MG63 (cell line): ENCODE data around the gene ARAP1. TPM values are rescaled to one million over a fixed set of nuclear protein-coding genes. Genes with fewer than 3 reads are reported as not detected.
A peak's percentile ranks its signal among the peaks of the same experiment; 100 is the strongest.

Experiments used
- DNase-seq: peaks from one replicate; pipeline ENCODE4 v3.0.0-alpha.2; 2020
- H3K27me3 ChIP-seq: fragments of 250-450 bp; sonication (Bioruptor Pico); 2 replicates; pipeline ENCODE4 v1.5.1; 2020; ENCODE audit warnings: mild to moderate bottlenecking, moderate library complexity
- H3K36me3 ChIP-seq: fragments of 250-450 bp; sonication (Bioruptor Pico); 2 replicates; pipeline ENCODE4 v1.5.1; 2020; ENCODE audit warnings: mild to moderate bottlenecking, moderate library complexity
- H3K4me3 ChIP-seq: fragments of 250-450 bp; sonication (Bioruptor Pico); 2 replicates; pipeline ENCODE4 v1.5.1; 2020; ENCODE audit warnings: mild to moderate bottlenecking, moderate library complexity
- H3K9me3 ChIP-seq: fragments of 250-450 bp; sonication (Bioruptor Pico); 2 replicates; pipeline ENCODE4 v1.5.1; 2020; ENCODE audit warnings: mild to moderate bottlenecking, moderate library complexity
- total RNA-seq: library from RNA; depleted of rRNA; stranded (reverse); fragments of >200 nt; shearing (Covaris generic); gene quantifications from 2 replicates; pipeline ENCODE4 v1.2.3, GENCODE V29; 2014; ENCODE audit warnings: low replicate concordance

Gene ARAP1
- total RNA-seq, 1 experiment from 2014 or later: 55.6 TPM

DNA sequence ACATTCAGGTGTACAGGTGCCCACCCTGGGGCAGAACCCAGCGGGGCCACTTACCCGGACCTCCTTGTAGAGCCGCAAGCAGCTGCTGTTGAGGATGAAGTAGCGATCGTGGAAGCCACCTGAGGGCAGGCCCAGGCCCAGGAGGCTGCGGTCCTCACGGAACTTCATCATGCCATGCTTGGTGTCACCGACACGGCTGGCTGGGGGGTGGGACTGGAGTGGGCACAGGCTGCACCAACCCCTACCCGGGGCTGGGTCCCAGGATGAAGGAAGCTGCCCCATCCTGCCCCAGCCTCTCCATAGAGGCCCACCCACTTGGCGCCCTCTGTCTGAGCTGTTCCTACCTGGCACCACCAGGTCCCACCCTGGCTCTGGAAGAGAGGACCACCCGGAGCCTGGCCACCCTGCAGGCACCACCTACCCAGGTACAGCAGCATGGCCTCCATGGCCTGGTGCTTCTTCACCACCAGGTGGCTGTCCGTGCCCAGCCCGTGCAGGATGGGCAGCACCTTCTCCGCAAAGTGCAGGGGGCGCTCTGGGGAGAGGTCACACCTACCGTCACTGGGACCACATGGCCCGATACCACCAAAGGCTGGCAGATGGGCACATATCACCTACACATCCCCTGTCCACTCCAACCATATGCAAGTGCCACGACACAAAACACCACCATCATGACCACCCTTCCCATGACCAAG, 58.8 kb downstream of the ARAP1 start:
- no peaks in the 10 kb centered on the region for H3K27me3 ChIP-seq
- no peaks in the 10 kb centered on the region; the same call in none of the 2 replicates for H3K36me3 ChIP-seq
- no peak for DNase-seq
- H3K9me3 ChIP-seq: no peaks in the 10 kb centered on the region
- no peak overlapping the region for H3K4me3 ChIP-seq

DNA sequence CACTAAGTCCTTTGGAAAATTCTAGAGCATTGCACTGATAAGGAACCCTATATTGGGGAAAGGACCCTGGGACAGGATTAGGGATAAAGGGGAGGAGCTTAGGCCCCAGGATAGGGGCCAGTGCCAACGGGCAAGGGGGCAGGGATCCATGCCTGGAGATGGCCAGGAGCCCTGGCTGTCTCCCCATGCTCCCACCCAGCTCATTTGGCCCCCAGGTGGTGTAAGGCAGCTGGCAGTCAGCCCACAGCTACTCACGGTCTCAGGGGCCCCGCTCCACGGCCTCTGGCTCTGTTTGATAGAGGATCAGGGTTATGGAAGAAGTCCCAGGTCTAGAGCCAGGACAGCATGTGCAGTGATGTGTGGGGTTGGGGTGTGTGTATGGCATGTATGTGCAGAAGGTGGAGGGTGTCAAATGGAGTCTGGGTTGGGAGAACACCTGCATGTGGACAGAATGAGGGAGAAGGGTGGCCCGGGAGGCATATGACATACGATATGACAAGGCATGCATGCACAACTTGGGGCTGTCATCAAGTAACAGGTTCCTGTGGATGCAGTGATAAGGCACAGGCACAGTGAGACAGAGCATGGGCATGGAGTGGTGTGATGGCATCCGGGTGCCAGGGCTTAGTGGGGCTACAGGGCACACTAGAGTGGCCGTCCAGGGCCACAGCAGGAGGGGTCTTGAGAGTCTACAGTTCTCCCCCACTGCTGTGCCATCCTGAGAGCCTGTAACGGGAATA, 59.5 kb downstream of the ARAP1 start:
- no peak for DNase-seq
- Histone ChIP-seq H3K27me3 (no peaks in the 10 kb centered on the region), H3K4me3 (no peak overlapping the region), H3K36me3 (no peaks in the 10 kb centered on the region; the same call in none of the 2 replicates), H3K9me3 (no peaks in the 10 kb centered on the region)

DNA sequence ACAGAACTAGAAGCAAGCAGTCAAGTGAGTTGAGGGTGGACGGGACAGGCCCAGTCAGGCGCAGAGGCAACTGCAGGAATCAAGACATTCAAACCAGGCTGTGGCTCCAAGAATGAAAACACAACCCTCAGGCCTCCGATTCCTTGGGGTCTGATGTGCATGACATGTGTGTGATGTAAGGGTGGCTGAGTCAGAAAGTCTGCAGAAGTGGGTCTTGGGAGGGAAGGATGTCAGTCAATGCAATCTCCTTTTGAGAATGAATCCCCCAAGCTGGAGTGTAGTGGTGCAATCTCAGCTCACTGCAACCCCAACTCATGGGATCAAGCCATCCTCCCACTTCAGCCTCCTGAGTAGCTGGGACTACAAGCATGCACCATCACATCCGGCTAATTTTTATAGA, 62.0 kb downstream of the ARAP1 start:
- Histone ChIP-seq H3K4me3 (no peak overlapping the region), H3K9me3 (no peaks in the 10 kb centered on the region), H3K27me3 (no peaks in the 10 kb centered on the region), H3K36me3 (no peaks in the 10 kb centered on the region; the same call in none of the 2 replicates)
- no peak for DNase-seq

DNA sequence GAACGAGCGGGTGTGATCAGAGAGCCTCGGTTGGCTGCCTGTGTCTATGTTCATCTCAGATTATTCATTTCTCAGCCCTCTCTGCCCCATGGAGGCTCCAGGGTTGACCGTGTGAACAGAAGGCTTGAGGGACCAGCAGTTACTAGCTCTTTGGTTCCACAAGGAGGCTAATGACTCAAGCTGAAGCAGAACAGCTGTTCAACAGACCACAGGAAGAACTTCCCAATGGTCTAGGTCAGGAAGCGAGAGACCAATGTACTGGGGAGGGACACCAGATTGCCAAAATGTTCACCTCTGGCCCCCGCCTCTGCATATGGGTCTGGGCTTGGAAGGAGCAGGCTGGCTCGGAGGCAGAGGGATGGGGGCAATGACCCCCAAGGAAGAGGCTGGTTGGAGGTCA, 63.3 kb downstream of the ARAP1 start:
- H3K27me3 ChIP-seq: no peaks in the 10 kb centered on the region
- H3K36me3 ChIP-seq: peaks cover under 1% of the 10 kb centered on the region
- no peaks in the 10 kb centered on the region for H3K9me3 ChIP-seq
- DNase-seq: no peak
- H3K4me3 ChIP-seq: no peak overlapping the region

DNA sequence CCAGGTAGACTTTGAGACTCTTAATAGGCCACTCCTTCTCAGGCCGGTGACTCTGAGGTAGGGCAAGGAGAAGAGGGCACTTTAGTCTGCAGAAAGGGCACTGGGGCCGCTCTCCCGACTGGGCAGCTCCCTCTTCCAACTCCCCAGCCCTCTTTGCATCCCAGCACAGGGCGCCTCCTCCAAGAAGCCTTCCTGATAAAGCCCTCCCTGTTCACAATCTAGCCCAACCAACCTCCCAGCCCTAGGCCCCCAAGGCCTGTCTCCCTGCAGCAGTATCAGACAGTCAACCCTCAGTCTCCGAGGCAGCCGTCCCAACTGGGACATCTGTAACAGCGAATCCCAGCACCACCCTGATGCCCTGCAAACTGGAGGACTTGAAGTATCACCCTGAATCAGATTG, 63.7 kb downstream of the ARAP1 start:
- Histone ChIP-seq H3K9me3 (no peaks in the 10 kb centered on the region), H3K4me3 (no peak overlapping the region), H3K36me3 (peaks cover 5% of the 10 kb centered on the region), H3K27me3 (no peaks in the 10 kb centered on the region)
- DNase-seq: no peak

DNA sequence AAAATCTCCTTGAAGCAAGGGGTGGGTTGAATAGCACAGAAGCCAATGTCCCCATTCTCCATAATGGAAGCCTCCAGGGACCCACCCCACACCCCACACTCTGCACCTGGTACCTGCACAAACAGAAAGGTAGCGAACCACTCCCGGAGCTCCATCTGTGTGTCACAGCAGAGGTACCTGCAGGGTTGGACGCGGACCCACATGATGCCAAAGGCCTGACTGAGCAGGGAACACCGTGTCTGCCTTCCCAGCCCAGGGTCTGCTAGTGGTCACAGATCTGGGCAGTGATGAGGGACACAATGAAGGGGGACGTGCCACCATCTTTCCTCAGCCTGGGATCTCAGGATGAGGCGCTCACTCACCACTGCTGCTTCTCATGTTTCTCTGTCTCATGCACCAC, 64.9 kb downstream of the ARAP1 start:
- Histone ChIP-seq H3K36me3 (peaks cover 5% of the 10 kb centered on the region), H3K9me3 (no peaks in the 10 kb centered on the region), H3K4me3 (no peak overlapping the region), H3K27me3 (no peaks in the 10 kb centered on the region)
- DNase-seq: no peak

DNA sequence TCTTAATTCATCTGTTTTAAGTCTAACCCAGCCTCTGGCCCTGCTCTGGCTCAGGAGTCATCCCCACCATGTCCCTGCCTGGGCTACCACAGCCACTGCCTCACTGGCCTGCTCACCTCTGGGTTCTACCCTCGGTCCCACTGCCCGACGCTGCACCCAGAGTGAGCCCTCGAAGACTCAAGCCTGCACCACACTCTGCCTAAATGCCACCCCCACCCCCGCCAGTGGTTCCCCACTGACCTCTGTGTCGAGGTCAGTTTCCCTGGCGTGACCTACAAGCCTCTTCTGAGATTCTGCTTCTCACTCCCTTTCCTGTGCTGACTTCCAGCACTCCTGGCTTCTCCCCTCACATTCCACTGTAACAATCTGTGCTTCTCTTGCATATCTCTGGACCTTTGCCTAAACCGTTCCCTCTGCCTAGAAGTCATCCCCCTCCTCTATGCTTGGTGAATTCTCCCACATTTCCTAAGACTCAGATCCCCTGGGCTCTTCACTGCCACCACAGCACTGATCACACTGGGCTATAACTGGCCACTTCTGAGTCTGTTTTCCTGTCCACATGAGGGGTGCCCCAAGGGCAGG, 65.5 kb downstream of the ARAP1 start:
- peaks cover 5% of the 10 kb centered on the region for H3K36me3 ChIP-seq
- H3K27me3 ChIP-seq: no peaks in the 10 kb centered on the region
- H3K4me3 ChIP-seq: no peak overlapping the region
- DNase-seq: no peak
- no peaks in the 10 kb centered on the region for H3K9me3 ChIP-seq

DNA sequence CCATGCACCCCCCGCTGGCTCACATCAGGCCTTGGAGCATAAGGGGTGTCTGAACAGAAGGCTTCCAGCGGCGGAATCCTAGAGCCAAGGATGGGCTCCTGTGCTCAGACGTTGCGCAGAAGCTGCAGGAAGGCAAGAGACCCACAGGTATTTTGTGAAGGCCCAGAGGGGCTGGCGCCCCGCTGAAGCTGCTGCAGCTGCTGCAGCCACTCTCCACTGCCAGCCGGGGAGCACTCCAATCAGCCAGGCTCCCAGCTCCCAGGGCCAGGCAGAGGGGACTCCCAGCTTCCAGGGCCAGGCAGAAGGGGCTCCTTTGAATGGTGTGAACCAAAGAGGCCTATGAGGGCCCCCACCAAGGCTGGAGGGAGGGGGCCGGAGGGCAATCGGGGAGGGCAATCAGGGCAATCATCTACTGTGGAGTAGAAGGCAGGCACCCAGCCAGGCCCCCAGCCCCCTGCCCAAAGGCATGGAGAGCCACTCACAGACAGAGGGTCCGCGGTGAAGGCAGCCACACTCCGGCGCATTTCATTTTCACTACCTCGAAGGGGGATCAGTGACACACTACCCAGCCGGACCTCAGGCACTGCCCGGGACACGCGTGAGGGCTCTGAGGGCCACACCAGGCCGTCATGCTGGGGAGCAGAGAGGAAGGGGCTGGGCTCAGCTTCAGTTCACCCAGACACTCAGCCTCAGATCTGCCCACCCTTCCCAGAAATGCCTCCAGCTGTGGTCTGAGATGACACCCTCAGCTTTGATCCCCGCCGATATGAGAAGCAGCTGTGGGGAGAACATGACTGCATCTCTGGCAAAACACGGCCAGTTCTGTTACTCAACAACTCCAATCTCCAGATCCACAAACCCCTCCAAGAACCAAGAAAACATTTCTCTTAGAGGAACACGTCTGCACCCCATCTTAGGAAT, 66.4 kb downstream of the ARAP1 start:
- no peak for DNase-seq
- Histone ChIP-seq H3K9me3 (no peaks in the 10 kb centered on the region), H3K27me3 (no peaks in the 10 kb centered on the region), H3K36me3 (peaks cover 5% of the 10 kb centered on the region), H3K4me3 (no peak overlapping the region)

DNA sequence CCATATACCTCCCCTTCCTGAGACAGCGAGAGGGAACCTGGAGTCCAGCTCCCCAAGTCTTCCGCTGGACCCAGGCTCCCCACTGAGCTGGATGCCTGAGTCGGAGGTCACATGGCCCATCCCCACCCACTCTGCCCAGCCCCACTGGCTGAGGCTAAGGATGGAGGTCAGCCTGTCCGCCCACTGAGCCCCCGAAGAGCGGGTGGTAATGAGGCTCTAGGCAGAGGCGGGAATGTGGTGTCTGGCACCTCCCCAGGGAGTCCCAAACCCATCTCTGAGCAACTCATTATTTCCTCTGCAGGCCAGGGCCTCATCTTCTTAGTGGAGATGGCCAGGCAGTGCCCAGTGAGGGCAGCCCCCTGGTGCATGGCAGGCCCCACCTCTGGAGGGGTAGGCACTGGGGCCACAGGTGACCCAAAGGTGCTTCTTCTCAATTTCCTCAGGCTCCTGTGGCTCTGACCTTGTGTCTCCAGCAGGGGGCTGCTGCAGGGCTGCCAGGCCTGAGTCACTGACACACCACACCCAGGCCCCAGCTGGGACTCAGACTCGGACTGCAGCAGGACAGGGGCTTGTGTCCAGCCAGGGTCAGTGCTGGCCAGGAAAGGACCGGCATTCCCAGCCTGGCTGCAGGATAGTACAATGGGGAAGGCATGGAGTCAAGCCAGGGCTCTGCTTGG, 67.8 kb downstream of the ARAP1 start:
- no peaks in the 10 kb centered on the region for H3K9me3 ChIP-seq
- DNase-seq: peak; percentile 78
- H3K4me3 ChIP-seq: no peak overlapping the region
- H3K27me3 ChIP-seq: no peaks in the 10 kb centered on the region; the same call in 1 of the 2 replicates
- peaks cover 5% of the 10 kb centered on the region for H3K36me3 ChIP-seq

DNA sequence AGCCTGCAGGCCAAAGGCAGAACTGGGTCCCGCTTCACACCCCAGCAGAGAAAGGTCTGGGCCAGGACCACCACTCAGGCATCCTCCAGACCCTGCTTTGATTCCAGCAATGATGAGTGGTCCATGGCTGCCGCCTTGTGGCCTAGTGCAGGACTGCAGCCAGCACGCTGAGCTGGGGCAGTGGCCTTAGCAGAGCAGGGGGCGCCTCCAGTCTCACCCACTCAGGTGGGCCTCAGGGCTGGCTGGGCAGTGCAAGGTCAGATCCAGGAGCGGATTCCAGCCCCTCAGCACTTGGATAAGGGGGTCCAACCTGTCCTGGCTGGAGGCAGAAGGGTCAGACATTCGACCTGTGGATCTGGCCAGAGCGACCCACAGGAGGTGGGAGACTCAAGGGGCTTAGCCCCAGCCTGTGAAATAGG, 68.4 kb downstream of the ARAP1 start:
- DNase-seq: peak; percentile 37
- H3K36me3 ChIP-seq: peaks cover 5% of the 10 kb centered on the region
- H3K4me3 ChIP-seq: no peak overlapping the region
- no peaks in the 10 kb centered on the region for H3K9me3 ChIP-seq
- peaks cover 3% of the 10 kb centered on the region for H3K27me3 ChIP-seq

DNA sequence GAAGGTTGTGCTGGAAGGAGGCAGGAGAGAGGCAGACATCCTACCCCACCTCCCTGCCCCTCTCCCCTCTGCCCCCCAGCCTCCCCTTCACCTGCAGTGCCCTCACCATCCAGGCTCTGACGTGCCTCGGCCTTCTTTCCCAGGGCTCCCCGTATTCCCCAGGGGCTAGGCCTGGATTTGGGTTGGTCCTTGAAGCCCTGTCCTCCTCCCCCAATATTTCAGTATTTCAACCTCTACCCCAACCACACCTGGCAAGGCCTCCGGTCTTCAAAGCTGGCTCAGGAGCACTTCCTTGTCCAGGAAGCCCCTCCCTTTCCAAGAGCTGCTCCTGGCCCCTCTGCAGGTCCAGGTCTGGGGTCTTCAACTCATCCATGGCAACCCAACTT, 69.4 kb downstream of the ARAP1 start:
- Histone ChIP-seq H3K9me3 (no peaks in the 10 kb centered on the region), H3K36me3 (peaks cover 5% of the 10 kb centered on the region), H3K27me3 (peaks cover 12% of the 10 kb centered on the region), H3K4me3 (no peak overlapping the region)
- DNase-seq: no peak

DNA sequence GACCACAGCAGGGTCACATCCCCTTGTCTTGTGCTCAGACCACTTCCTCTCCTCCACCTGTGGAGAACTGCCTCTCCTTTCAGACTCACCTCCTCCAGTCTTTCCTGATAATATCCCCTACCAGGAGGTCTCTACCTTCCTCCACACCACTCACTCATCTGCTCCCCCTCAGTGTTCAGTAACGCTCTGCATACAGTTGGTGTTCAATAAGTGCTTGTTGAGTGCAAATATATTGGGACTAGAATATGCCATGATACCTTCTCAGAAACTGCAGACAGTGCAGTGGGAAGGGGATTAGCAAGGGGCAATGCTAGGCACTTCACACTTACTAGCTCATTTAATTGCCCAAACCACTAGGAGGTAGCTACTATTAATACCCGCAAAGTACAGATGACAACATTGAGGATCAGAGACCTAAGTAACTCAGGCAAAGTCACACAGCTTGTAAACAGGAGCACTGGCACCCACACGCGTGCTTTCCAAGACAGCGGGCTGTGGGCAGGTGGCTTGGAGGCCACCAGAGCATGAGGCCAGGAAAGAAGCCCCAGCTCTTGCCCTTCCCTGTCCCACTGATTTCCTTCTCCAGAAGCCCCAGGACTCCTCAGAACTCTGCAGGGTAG, 69.9 kb downstream of the ARAP1 start:
- DNase-seq: no peak
- H3K9me3 ChIP-seq: no peaks in the 10 kb centered on the region
- H3K36me3 ChIP-seq: peaks cover 5% of the 10 kb centered on the region
- peaks cover 16% of the 10 kb centered on the region for H3K27me3 ChIP-seq
- no peak overlapping the region for H3K4me3 ChIP-seq

DNA sequence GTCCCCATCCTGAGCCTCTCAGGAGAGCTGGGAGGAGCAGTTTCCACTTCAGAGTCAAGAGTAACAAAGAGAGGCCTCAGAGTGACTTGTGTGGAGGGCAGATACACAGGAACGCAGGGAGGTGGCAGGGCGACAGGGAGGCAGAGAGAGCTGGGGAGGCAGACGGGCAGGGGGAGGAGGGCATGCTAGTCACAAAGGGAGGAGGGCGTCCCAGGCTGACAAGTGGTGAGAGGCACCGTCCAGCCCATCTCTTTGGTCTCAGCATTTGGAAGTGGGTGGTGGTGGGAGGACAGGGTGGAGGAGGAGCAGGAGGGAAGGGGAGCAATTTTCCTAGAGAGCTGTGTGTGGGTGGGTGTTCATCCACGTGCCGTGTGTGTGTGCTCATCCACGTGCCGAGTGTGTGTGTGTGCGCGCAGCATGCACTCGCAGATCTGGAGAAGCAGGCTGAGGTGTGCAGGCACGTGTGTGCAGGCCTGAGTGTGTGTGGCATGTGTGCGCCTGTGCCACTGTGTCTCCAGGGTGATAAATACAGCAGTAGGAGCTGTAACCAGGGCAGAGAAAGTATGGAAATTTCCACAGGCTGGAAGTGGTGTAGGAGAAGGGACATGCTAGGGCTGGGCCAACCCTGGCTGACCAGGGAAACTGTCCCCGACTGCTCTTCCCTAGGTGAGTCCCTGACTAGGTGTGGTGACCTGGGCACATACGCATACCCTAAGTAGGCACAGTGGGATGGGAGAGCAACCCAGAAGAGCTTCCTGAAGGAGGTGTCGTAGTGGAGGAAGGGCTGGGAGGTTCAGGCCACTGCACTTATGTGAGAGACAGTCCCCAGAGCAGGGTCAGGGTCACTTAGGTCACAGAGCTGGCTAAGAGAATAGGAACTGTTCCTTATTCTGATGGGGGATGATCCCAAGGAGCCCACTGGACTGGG, 70.7 kb downstream of the ARAP1 start:
- Histone ChIP-seq H3K36me3 (peaks cover 5% of the 10 kb centered on the region), H3K4me3 (no peak overlapping the region), H3K27me3 (peaks cover 24% of the 10 kb centered on the region), H3K9me3 (no peaks in the 10 kb centered on the region)
- no peak for DNase-seq

DNA sequence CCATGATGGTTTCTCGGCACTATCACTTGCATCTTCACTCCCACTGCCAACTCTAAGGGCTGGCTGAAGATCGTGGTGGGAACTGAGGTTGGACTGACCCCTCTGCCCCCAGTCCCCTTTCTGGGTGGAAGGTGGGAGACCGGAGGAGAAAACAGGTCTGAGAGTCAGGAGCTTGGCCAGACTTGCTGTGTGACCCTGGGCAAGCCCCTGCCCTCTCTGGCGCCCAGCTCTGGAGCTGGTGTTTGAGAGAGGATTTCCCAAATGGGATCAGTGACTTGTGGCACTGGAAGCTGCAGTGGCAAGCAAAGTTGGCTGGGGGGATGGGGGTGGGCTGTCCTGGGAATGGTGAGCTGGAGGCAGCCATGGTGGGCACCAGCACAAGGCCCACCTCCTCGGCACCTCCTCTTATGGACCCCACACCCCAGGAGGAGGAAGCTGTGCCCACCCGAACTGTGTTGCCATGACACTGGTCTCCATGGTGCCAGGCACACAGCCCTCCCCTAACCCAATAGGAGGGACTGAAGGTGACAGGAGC, 71.5 kb downstream of the ARAP1 start:
- DNase-seq: no peak
- no peak overlapping the region for H3K4me3 ChIP-seq
- H3K36me3 ChIP-seq: peaks cover 5% of the 10 kb centered on the region
- H3K9me3 ChIP-seq: no peaks in the 10 kb centered on the region
- H3K27me3 ChIP-seq: peaks cover 30% of the 10 kb centered on the region

DNA sequence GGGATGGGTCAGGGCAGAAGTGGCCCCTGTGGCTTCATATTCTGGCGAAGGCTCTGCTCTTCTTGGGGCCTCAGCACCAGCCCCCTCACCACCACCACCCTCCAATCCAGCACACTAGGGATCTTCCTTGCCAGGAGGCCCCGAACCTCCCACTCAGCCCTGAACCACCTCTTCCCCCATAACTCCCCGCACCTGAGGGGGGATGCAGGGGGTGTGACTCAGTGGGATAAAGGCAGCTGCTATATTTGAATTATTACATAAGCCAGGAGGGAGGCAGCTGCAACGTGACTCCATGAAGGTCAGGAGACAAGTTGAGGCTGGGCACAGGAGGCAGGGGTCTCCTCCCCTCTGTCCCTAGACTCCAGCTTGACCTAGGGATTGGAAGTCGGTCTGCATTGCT, 72.3 kb downstream of the ARAP1 start:
- peaks cover 5% of the 10 kb centered on the region for H3K36me3 ChIP-seq
- no peaks in the 10 kb centered on the region for H3K9me3 ChIP-seq
- DNase-seq: no peak
- peaks cover 32% of the 10 kb centered on the region for H3K27me3 ChIP-seq
- no peak overlapping the region for H3K4me3 ChIP-seq
